ENCODE results near the gene STIP1. TPM values are rescaled to one million over a fixed set of nuclear protein-coding genes. Genes with fewer than 3 reads are reported as not detected.
"Not testable (repeated sequence)": the region's sequence is repeated elsewhere in the genome, so short reads cannot be mapped to it uniquely, and the experiment has no call there.

Gene STIP1
- polyA plus RNA-seq, 2 donors = 60.0 to 69.4 TPM

- Histone ChIP-seq H3K27ac (ENCODE audit: low read depth in 2 of 2, low read length in 1 of 2) (peak overlapping the region; percentile 98 to 100), H3K4me3 (ENCODE audit: low read depth in 1 of 2, low read length in 2 of 2) (peak overlapping the region; percentile 35 to 67), H3K4me1 (ENCODE audit: control insufficient read depth in 2 of 2, insufficient read depth in 2 of 2, low read length in 1 of 2) (peaks cover 8 to 28% of the 10 kb centered on the region in 2 donors), H3K36me3 (ENCODE audit: control insufficient read depth in 2 of 2, insufficient read depth in 2 of 2, low read length in 1 of 2) (peaks cover 0 to 15% of the 10 kb centered on the region in 2 donors), H3K27me3 (ENCODE audit: control insufficient read depth in 1 of 2, insufficient read depth in 2 of 2, low read length in 2 of 2) (no peaks in the 10 kb centered on the region), H3K9me3 (ENCODE audit: control insufficient read depth in 2 of 2, insufficient read depth in 1 of 2, low read depth in 1 of 2, low read length in 1 of 2) (no peaks in the 10 kb centered on the region)
- 1 to 2% methylated on average over 19 to 24 of the region's 24 CpGs for WGBS, 2 donors
These were observed 55.2 kb downstream of the STIP1 start for GRCh38 chr11:64241241-64241490.

DNA sequence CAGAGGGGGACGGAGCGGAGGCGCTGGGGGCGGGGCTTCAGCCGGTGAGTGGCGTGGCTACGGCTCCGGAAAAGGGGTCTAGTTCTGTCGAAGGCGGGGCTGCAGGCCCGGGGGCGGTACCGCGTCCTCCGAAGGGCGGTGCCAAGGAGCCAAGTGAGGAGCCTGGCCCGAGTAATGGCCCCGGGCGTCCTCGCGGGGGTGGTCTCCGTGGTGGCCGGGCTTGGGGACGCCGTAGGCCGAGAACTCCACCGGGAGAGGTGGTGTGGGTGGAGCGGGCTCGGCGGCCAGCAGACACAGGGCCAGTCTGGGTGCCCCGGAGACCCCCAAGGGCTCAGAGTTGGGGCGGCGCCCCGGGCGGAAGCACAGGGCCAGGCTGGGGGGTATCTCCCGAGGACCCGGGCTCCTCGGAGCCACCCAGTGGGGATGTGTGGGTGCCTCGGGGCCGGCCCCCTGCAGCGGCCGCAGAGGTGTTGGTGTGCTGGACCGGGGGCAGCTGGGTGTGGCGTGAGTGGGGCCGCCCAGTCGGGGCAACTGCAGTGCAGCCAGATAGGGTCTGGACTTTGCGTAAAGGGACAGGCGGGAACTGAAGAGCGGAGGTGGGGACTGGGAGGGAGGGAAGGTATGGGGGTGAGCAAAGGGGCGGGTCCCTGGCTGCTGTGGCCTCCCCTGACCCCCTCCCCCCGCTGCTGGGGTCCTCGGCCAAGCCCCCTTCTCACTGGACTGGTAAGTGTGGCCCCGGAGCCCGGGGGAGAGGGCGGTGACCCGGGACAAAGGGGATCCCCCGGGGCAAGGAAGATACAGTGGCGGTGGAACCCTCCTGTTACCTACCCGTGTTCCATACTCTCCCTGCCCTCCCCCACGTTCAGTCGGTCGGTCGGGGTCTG, 55.8 kb downstream of the STIP1 start:
- Histone ChIP-seq H3K27ac (ENCODE audit: low read depth in 2 of 2, low read length in 1 of 2) (peak overlapping the region; percentile 98 to 100), H3K4me1 (ENCODE audit: control insufficient read depth in 2 of 2, insufficient read depth in 2 of 2, low read length in 1 of 2) (peaks cover 8 to 28% of the 10 kb centered on the region in 2 donors), H3K9me3 (ENCODE audit: control insufficient read depth in 2 of 2, insufficient read depth in 1 of 2, low read depth in 1 of 2, low read length in 1 of 2) (no peaks in the 10 kb centered on the region), H3K4me3 (ENCODE audit: low read depth in 1 of 2, low read length in 2 of 2) (peak overlapping the region; percentile 63 to 77), H3K36me3 (ENCODE audit: control insufficient read depth in 2 of 2, insufficient read depth in 2 of 2, low read length in 1 of 2) (peaks cover 0 to 15% of the 10 kb centered on the region in 2 donors), H3K27me3 (ENCODE audit: control insufficient read depth in 1 of 2, insufficient read depth in 2 of 2, low read length in 2 of 2) (no peaks in the 10 kb centered on the region)
- 0 to 1% methylated on average over 53 to 63 of the region's 63 CpGs for WGBS, 2 donors

- Histone ChIP-seq H3K4me1 (ENCODE audit: control insufficient read depth in 2 of 2, insufficient read depth in 2 of 2, low read length in 1 of 2) (peaks cover 8 to 19% of the 10 kb centered on the region in 2 donors), H3K9me3 (ENCODE audit: control insufficient read depth in 2 of 2, insufficient read depth in 1 of 2, low read depth in 1 of 2, low read length in 1 of 2) (no peaks in the 10 kb centered on the region), H3K4me3 (ENCODE audit: low read depth in 1 of 2, low read length in 2 of 2) (peak overlapping the region in 1 of 2 donors; percentile 63), H3K27ac (ENCODE audit: low read depth in 2 of 2, low read length in 1 of 2) (peak overlapping the region; percentile 98 to 100), H3K27me3 (ENCODE audit: control insufficient read depth in 1 of 2, insufficient read depth in 2 of 2, low read length in 2 of 2) (no peaks in the 10 kb centered on the region), H3K36me3 (ENCODE audit: control insufficient read depth in 2 of 2, insufficient read depth in 2 of 2, low read length in 1 of 2) (peaks cover 0 to 13% of the 10 kb centered on the region in 2 donors)
- 65 to 72% methylated on average over 8 of the region's 8 CpGs for WGBS, 2 donors
These were observed 57.4 kb downstream of the STIP1 start for GRCh38 chr11:64243236-64243854.

GRCh38 chr11:64244107-64244506, 58.1 kb downstream of the STIP1 start:
- WGBS, 2 donors = 45 to 63% methylated on average over 5 of the region's 5 CpGs
- Histone ChIP-seq H3K4me1 (ENCODE audit: control insufficient read depth in 2 of 2, insufficient read depth in 2 of 2, low read length in 1 of 2) (peaks cover 8 to 19% of the 10 kb centered on the region in 2 donors), H3K36me3 (ENCODE audit: control insufficient read depth in 2 of 2, insufficient read depth in 2 of 2, low read length in 1 of 2) (peaks cover 0 to 13% of the 10 kb centered on the region in 2 donors), H3K4me3 (ENCODE audit: low read depth in 1 of 2, low read length in 2 of 2) (no peak overlapping the region), H3K9me3 (ENCODE audit: control insufficient read depth in 2 of 2, insufficient read depth in 1 of 2, low read depth in 1 of 2, low read length in 1 of 2) (no peaks in the 10 kb centered on the region), H3K27me3 (ENCODE audit: control insufficient read depth in 1 of 2, insufficient read depth in 2 of 2, low read length in 2 of 2) (no peaks in the 10 kb centered on the region), H3K27ac (ENCODE audit: low read depth in 2 of 2, low read length in 1 of 2) (peak overlapping the region in 1 of 2 donors; percentile 37)

DNA sequence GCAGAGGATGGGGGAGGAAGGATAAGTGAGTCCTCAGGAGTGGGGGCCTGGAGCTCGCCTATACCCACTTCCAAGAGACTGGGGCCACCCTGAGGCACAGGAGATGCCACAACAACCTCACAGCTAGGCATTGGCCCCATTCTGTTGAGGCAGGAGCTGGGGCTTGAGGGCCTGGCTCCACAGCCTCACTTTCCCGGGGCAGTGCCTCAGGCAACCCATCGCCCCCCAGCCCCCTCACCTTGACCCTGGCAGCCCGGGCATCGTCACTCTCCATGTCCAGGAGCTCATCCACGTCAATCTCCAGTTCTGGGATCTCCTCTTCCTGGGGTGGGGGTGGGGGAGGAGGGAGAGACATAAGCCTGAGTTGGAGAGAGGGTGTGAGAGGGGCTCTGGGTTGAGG, 59.0 kb downstream of the STIP1 start:
- WGBS, 2 donors = 11 to 30% methylated on average over 6 of the region's 6 CpGs
- Histone ChIP-seq H3K27me3 (ENCODE audit: control insufficient read depth in 1 of 2, insufficient read depth in 2 of 2, low read length in 2 of 2) (no peaks in the 10 kb centered on the region), H3K36me3 (ENCODE audit: control insufficient read depth in 2 of 2, insufficient read depth in 2 of 2, low read length in 1 of 2) (peaks cover 0 to 13% of the 10 kb centered on the region in 2 donors), H3K4me1 (ENCODE audit: control insufficient read depth in 2 of 2, insufficient read depth in 2 of 2, low read length in 1 of 2) (peaks cover 4 to 15% of the 10 kb centered on the region in 2 donors), H3K27ac (ENCODE audit: low read depth in 2 of 2, low read length in 1 of 2) (peak overlapping the region; percentile 93 to 97), H3K4me3 (ENCODE audit: low read depth in 1 of 2, low read length in 2 of 2) (peak overlapping the region; percentile 69 to 78), H3K9me3 (ENCODE audit: control insufficient read depth in 2 of 2, insufficient read depth in 1 of 2, low read depth in 1 of 2, low read length in 1 of 2) (no peaks in the 10 kb centered on the region)

- peaks cover 5 to 12% of the 10 kb centered on the region in 2 donors for H3K4me1 ChIP-seq (ENCODE audit: control insufficient read depth in 2 of 2, insufficient read depth in 2 of 2, low read length in 1 of 2)
- no peaks in the 10 kb centered on the region for H3K9me3 ChIP-seq (ENCODE audit: control insufficient read depth in 2 of 2, insufficient read depth in 1 of 2, low read depth in 1 of 2, low read length in 1 of 2)
- peak overlapping the region; percentile 93 to 97 for H3K27ac ChIP-seq (ENCODE audit: low read depth in 2 of 2, low read length in 1 of 2)
- 2 to 5% methylated on average over 6 of the region's 6 CpGs for WGBS, 2 donors
- H3K27me3 ChIP-seq (ENCODE audit: control insufficient read depth in 1 of 2, insufficient read depth in 2 of 2, low read length in 2 of 2) = no peaks in the 10 kb centered on the region
- peak overlapping the region; percentile 69 to 78 for H3K4me3 ChIP-seq (ENCODE audit: low read depth in 1 of 2, low read length in 2 of 2)
- peaks cover 0 to 13% of the 10 kb centered on the region in 2 donors for H3K36me3 ChIP-seq (ENCODE audit: control insufficient read depth in 2 of 2, insufficient read depth in 2 of 2, low read length in 1 of 2)
These were observed 59.4 kb downstream of the STIP1 start for GRCh38 chr11:64245401-64245796.

- Histone ChIP-seq H3K27me3 (ENCODE audit: control insufficient read depth in 1 of 2, insufficient read depth in 2 of 2, low read length in 2 of 2) (no peaks in the 10 kb centered on the region), H3K36me3 (ENCODE audit: control insufficient read depth in 2 of 2, insufficient read depth in 2 of 2, low read length in 1 of 2) (peaks cover 0 to 13% of the 10 kb centered on the region in 2 donors), H3K4me1 (ENCODE audit: control insufficient read depth in 2 of 2, insufficient read depth in 2 of 2, low read length in 1 of 2) (peaks cover 10 to 16% of the 10 kb centered on the region in 2 donors), H3K27ac (ENCODE audit: low read depth in 2 of 2, low read length in 1 of 2) (peak overlapping the region; percentile 93 to 97), H3K9me3 (ENCODE audit: control insufficient read depth in 2 of 2, insufficient read depth in 1 of 2, low read depth in 1 of 2, low read length in 1 of 2) (no peaks in the 10 kb centered on the region), H3K4me3 (ENCODE audit: low read depth in 1 of 2, low read length in 2 of 2) (peak overlapping the region; percentile 69 to 78)
- WGBS, 2 donors = 1% methylated on average over 37 to 46 of the region's 46 CpGs
These were observed 60.0 kb downstream of the STIP1 start for GRCh38 chr11:64245797-64246620.

DNA sequence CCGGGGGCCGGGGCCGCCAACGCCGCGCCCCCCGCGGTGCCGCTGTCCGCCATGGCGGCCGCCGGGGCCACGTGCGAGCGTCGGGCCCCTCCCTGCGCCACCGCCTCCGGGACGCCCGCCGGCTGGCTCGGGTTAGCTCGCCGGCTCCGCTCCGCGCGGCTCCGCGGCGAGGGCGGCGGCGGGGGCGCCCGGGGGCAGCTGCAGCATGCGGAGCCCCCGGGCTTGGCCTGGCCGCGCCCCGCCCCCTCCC, 60.6 kb downstream of the STIP1 start:
- H3K9me3 ChIP-seq (ENCODE audit: control insufficient read depth in 2 of 2, insufficient read depth in 1 of 2, low read depth in 1 of 2, low read length in 1 of 2); H3K27me3 ChIP-seq (ENCODE audit: control insufficient read depth in 1 of 2, insufficient read depth in 2 of 2, low read length in 2 of 2): not testable (repeated sequence)
- WGBS, 2 donors = 0 to 3% methylated on average over 8 to 43 of the region's 43 CpGs
- H3K27ac ChIP-seq (ENCODE audit: low read depth in 2 of 2, low read length in 1 of 2) = peak overlapping the region; percentile 93 to 97
- peaks cover 0 to 13% of the 10 kb centered on the region in 2 donors for H3K36me3 ChIP-seq (ENCODE audit: control insufficient read depth in 2 of 2, insufficient read depth in 2 of 2, low read length in 1 of 2)
- H3K4me1 ChIP-seq (ENCODE audit: control insufficient read depth in 2 of 2, insufficient read depth in 2 of 2, low read length in 1 of 2) = peaks cover 10 to 18% of the 10 kb centered on the region in 2 donors
- peak overlapping the region; percentile 69 to 78 for H3K4me3 ChIP-seq (ENCODE audit: low read depth in 1 of 2, low read length in 2 of 2)

GRCh38 chr11:64246871-64247728, 61.1 kb downstream of the STIP1 start, which contains the start of gene PPP1R14B:
PPP1R14B (minus strand) TSS chr11:64246943; CDS start chr11:64246673, 270 bp downstream.
- Histone ChIP-seq H3K9me3 (ENCODE audit: control insufficient read depth in 2 of 2, insufficient read depth in 1 of 2, low read depth in 1 of 2, low read length in 1 of 2) (no peaks in the 10 kb centered on the region), H3K4me1 (ENCODE audit: control insufficient read depth in 2 of 2, insufficient read depth in 2 of 2, low read length in 1 of 2) (peaks cover 10 to 20% of the 10 kb centered on the region in 2 donors), H3K27me3 (ENCODE audit: control insufficient read depth in 1 of 2, insufficient read depth in 2 of 2, low read length in 2 of 2) (no peaks in the 10 kb centered on the region), H3K4me3 (ENCODE audit: low read depth in 1 of 2, low read length in 2 of 2) (peak within 1 kb of the TSS; percentile 69 to 78), H3K27ac (ENCODE audit: low read depth in 2 of 2, low read length in 1 of 2) (peak within 1 kb of the TSS; percentile 97 to 98), H3K36me3 (ENCODE audit: control insufficient read depth in 2 of 2, insufficient read depth in 2 of 2, low read length in 1 of 2) (peaks cover 0 to 13% of the 10 kb centered on the region in 2 donors)
- 1 to 3% methylated on average over 57 to 74 of the region's 74 CpGs for WGBS, 2 donors

All from esophagus (tissue), 2 donors.